GM12878 (cell line): ENCODE measurements around the gene GIPC3. TPM values are rescaled to one million over a fixed set of nuclear protein-coding genes. Genes with fewer than 3 reads are reported as not detected.

Experiments
- ATF7 ChIP-seq: fragments of 450-650 bp; IDR thresholded peaks from 2 replicates; pipeline ENCODE4 v1.6.1; 2016; ENCODE audit warnings: low read depth, mild to moderate bottlenecking
- CREM ChIP-seq: IDR thresholded peaks from 2 replicates; pipeline ENCODE4 v1.6.1; 2014; ENCODE audit warnings: antibody characterized with exemption, low read depth
- E2F4 ChIP-seq: IDR thresholded peaks from 2 replicates; pipeline ENCODE4 v1.6.1; 2012; ENCODE audit warnings: low read depth, low read length, improper control_type of control experiment
- EGR1 ChIP-seq, 2 experiments: IDR thresholded peaks; 1 replicate in 1 of 2; 2 replicates in 1 of 2; pipeline ENCODE4 v1.6.1; 2011 to 2012; ENCODE audit warnings: low read depth in 2 of 2, low read length in 2 of 2, borderline replicate concordance in 1 of 2, mild to moderate bottlenecking in 1 of 2, moderate library complexity in 1 of 2
- ESRRA ChIP-seq: IDR thresholded peaks from 2 replicates; pipeline ENCODE4 v1.6.1; 2012; ENCODE audit warnings: mild to moderate bottlenecking, low read length, improper control_type of control experiment
- FOXM1 ChIP-seq: IDR thresholded peaks from 2 replicates; pipeline ENCODE4 v1.6.1; 2012; ENCODE audit warnings: low read depth, mild to moderate bottlenecking, inconsistent platforms, low read length, moderate library complexity
- HDAC2 ChIP-seq: fragments of 200-600 bp; sonication (generic); IDR thresholded peaks from 2 replicates; pipeline ENCODE4 v1.6.1; 2017
- HDAC6 ChIP-seq: fragments of 200-600 bp; sonication (generic); IDR thresholded peaks from one replicate; pipeline ENCODE4 v1.8.0; 2017; ENCODE audit warnings: antibody characterized with exemption; ENCODE audit not compliant: unreplicated experiment
- MEF2B ChIP-seq: fragments of 450-650 bp; IDR thresholded peaks from 2 replicates; pipeline ENCODE4 v1.6.1; 2018; ENCODE audit warnings: mild to moderate bottlenecking, moderate library complexity; ENCODE audit not compliant: partially characterized antibody, poor library complexity, severe bottlenecking
- NR2C1 ChIP-seq: fragments of 450-650 bp; IDR thresholded peaks from 2 replicates; pipeline ENCODE4 v1.6.1; 2017; ENCODE audit warnings: antibody characterized with exemption, mild to moderate bottlenecking, moderate library complexity
- PKNOX1 ChIP-seq: fragments of 450-650 bp; IDR thresholded peaks from 2 replicates; pipeline ENCODE4 v1.6.1; 2016; ENCODE audit warnings: mild to moderate bottlenecking
- RCOR1 ChIP-seq: conservative IDR thresholded peaks from 2 replicates; pipeline ENCODE4 v1.6.1; 2012; ENCODE audit warnings: low read depth, low read length, improper control_type of control experiment
- RELA ChIP-seq: fragments of 450-650 bp; IDR thresholded peaks from 2 replicates; pipeline ENCODE4 v1.8.0; 2014; ENCODE audit warnings: borderline replicate concordance; ENCODE audit not compliant: partially characterized antibody
- RFX5 ChIP-seq: IDR thresholded peaks from 2 replicates; pipeline ENCODE4 v1.6.1; 2011; ENCODE audit warnings: low read depth, low read length, improper control_type of control experiment
- SKIL ChIP-seq: fragments of 450-650 bp; IDR thresholded peaks from 2 replicates; pipeline ENCODE4 v1.6.1; 2017; ENCODE audit warnings: mild to moderate bottlenecking, low read depth, inconsistent platforms; ENCODE audit not compliant: poor library complexity, severe bottlenecking
- SMAD1 ChIP-seq: fragments of 450-650 bp; IDR thresholded peaks from 2 replicates; pipeline ENCODE4 v1.6.1; 2018; ENCODE audit warnings: mild to moderate bottlenecking, low read depth; ENCODE audit not compliant: partially characterized antibody
- SP1 ChIP-seq: IDR thresholded peaks from one replicate; pipeline ENCODE4 v1.6.1; 2011; ENCODE audit warnings: low read depth, low read length
- ZNF274 ChIP-seq: IDR thresholded peaks from one replicate; pipeline ENCODE4 v1.8.0; 2011; ENCODE audit not compliant: insufficient read length, insufficient read depth
- ZNF622 ChIP-seq: fragments of 450-650 bp; IDR thresholded peaks from 2 replicates; pipeline ENCODE4 v1.6.1; 2017; ENCODE audit warnings: mild to moderate bottlenecking, inconsistent platforms
- polyA plus RNA-seq, 11 experiments: library from polyadenylated mRNA; depleted of rRNA in 4 of 11; unstranded in 6 of 11; stranded (reverse) in 5 of 11; fragments of >200 nt; fragmentation: Nextera tagmentation in 4 of 11; fragmentation: Illumina TruSeq in 1 of 11; extraction: Ambion mirVana in 4 of 11; extraction: Trizol in 1 of 11; gene quantifications; 1 replicate in 1 of 11; 2 replicates in 10 of 11; pipeline versions ENCODE4 v1.2.1 to v1.2.3, GENCODE V29; 2011 to 2016; ENCODE audit warnings: inconsistent platforms in 2 of 11, missing spikeins in 2 of 11, low read depth in 1 of 11
- total RNA-seq, 4 experiments: library from RNA; depleted of rRNA in 3 of 4; stranded (reverse); fragments of >200 nt in 3 of 4; fragmentation: Illumina TruSeq in 1 of 4; extraction: Trizol in 1 of 4; gene quantifications; 2 replicates each; pipeline versions ENCODE4 v1.2.1 to v1.2.3, GENCODE V29; 2013 to 2021
- TF ChIP-seq, protein P1 (sequence below): IDR thresholded peaks from 2 replicates; pipeline ENCODE4 v1.6.1; 2012; ENCODE audit warnings: improper control_type of control experiment, low read depth, low read length; ENCODE audit not compliant: insufficient replicate concordance

Gene GIPC3
- total and polyA plus RNA-seq, 10 of the 15 experiments (the other 5 are each of a cell fraction or from before 2014, with no cell fraction given), result not detected

DNA sequence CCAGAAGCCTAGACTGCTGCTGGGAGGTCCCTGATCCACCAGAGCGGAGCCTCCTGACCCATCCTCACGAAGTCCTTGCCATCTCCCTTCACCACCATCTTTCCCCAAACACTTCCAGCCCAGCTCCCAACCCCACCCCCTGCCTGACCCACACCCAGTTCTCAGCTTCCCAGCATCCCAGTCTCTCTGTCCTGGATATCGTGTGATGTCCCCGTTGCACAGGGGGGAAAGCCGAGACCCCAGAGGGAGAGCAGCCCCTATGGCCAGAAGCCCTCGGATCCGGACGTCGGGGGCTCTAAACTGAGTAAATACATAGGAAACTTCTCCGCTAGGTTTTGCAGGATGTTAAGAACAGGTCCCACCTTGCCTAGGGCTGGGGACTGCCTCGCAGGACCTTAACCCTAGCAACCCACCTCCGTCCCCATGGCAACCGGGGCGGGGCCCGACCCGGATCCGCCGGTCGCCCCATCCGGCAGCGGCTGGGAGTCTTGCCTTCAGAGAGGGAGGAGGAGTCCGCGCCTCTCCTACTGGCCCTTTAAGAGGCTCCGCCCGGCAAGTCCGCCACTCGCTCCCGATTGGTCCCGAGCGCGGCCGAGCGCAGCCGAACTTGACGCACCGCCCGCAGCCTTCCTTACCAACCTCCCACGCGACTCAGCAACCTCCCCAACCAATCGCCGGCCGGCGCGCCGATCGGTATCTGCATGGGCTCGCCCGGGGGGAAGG, 13.0 kb upstream of the GIPC3 start (continued):
- no peak for TF ChIP-seq RCOR1
- TF ChIP-seq PKNOX1, result peak; percentile 53; the same call in 1 of the 2 replicates
- TF ChIP-seq ESRRA, result no peak
- TF ChIP-seq HDAC6, result no peak
- TF ChIP-seq SMAD1, result no peak
- no peak for TF ChIP-seq RELA
- TF ChIP-seq, protein P1, sequence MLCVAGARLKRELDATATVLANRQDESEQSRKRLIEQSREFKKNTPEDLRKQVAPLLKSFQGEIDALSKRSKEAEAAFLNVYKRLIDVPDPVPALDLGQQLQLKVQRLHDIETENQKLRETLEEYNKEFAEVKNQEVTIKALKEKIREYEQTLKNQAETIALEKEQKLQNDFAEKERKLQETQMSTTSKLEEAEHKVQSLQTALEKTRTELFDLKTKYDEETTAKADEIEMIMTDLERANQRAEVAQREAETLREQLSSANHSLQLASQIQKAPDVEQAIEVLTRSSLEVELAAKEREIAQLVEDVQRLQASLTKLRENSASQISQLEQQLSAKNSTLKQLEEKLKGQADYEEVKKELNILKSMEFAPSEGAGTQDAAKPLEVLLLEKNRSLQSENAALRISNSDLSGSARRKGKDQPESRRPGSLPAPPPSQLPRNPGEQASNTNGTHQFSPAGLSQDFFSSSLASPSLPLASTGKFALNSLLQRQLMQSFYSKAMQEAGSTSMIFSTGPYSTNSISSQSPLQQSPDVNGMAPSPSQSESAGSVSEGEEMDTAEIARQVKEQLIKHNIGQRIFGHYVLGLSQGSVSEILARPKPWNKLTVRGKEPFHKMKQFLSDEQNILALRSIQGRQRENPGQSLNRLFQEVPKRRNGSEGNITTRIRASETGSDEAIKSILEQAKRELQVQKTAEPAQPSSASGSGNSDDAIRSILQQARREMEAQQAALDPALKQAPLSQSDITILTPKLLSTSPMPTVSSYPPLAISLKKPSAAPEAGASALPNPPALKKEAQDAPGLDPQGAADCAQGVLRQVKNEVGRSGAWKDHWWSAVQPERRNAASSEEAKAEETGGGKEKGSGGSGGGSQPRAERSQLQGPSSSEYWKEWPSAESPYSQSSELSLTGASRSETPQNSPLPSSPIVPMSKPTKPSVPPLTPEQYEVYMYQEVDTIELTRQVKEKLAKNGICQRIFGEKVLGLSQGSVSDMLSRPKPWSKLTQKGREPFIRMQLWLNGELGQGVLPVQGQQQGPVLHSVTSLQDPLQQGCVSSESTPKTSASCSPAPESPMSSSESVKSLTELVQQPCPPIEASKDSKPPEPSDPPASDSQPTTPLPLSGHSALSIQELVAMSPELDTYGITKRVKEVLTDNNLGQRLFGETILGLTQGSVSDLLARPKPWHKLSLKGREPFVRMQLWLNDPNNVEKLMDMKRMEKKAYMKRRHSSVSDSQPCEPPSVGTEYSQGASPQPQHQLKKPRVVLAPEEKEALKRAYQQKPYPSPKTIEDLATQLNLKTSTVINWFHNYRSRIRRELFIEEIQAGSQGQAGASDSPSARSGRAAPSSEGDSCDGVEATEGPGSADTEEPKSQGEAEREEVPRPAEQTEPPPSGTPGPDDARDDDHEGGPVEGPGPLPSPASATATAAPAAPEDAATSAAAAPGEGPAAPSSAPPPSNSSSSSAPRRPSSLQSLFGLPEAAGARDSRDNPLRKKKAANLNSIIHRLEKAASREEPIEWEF, result no peak
- peak; percentile 91 for TF ChIP-seq SP1
- TF ChIP-seq NR2C1, result no peak; the same call in 1 of the 2 replicates
- no peak for TF ChIP-seq SKIL
- peak; percentile 50; the same call in 1 of the 2 replicates for TF ChIP-seq ZNF622
- no peak for TF ChIP-seq E2F4
- no peak for TF ChIP-seq FOXM1
- peak; percentile 86 for TF ChIP-seq RFX5
- TF ChIP-seq CREM, result peak; percentile 53; the same call in 1 of the 2 replicates
- TF ChIP-seq EGR1 (IDR thresholded peaks at IDR 0.05; ENCODE audit: borderline replicate concordance in 1 of 2, low read depth in 2 of 2, low read length in 2 of 2), result no peak
- TF ChIP-seq HDAC2, result no peak
- no peak for TF ChIP-seq ATF7
- no peak for TF ChIP-seq ZNF274
- peak; percentile 52 for TF ChIP-seq MEF2B
